Adrenal gland (tissue), 12 donors: Measurements from ENCODE around the gene SLC1A6. TPM values are rescaled to one million over a fixed set of nuclear protein-coding genes. Genes with fewer than 3 reads are reported as not detected.

Experiments used
- DNase-seq, 7 donors: peaks; one replicate each; pipeline ENCODE4 v3.0.0-alpha.2; 2019 to 2020
- H3K27ac ChIP-seq, 5 donors: fragments of 200-600 bp; sonication (generic) in 4 of 5; 1 replicate in 3 of 5; 2 replicates in 2 of 5; pipeline versions ENCODE4 v1.5.1 to v1.8.0; 2016 to 2020; ENCODE audit warnings: mild to moderate bottlenecking in 1 of 5
- H3K27me3 ChIP-seq: fragments of 200-600 bp; 2 replicates; pipeline ENCODE4 v1.8.0; 2021
- H3K36me3 ChIP-seq, 2 donors: fragments of 200-600 bp; replicated peaks in 1 of 2; 1 replicate in 1 of 2; 2 replicates in 1 of 2; pipeline versions ENCODE4 v1.5.1 to v1.8.0; 2018 to 2022
- H3K4me1 ChIP-seq, 2 donors: fragments of 200-600 bp; replicated peaks in 1 of 2; 1 replicate in 1 of 2; 2 replicates in 1 of 2; pipeline versions ENCODE4 v1.5.1 to v1.8.0; 2018 to 2021
- H3K4me3 ChIP-seq, 4 donors: fragments of 200-600 bp; sonication (generic) in 3 of 4; one replicate each; pipeline ENCODE4 v1.5.1; 2016 to 2018
- H3K9me3 ChIP-seq, 3 donors: fragments of 200-600 bp; sonication (generic) in 1 of 3; replicated peaks in 1 of 3; 1 replicate in 2 of 3; 2 replicates in 1 of 3; pipeline versions ENCODE4 v1.5.1 to v1.8.0; 2016 to 2021
- CTCF ChIP-seq, 6 experiments: fragments of 450-650 bp in 4 of 6; fragments of 200-600 bp in 2 of 6; sonication (generic) in 1 of 6; IDR thresholded peaks; 1 replicate in 5 of 6; 2 replicates in 1 of 6; pipeline versions ENCODE4 v1.5.1 to v1.8.0; 2016 to 2021; ENCODE audit warnings: antibody characterized with exemption in 6 of 6, mild to moderate bottlenecking in 2 of 6, moderate library complexity in 1 of 6
- POLR2A ChIP-seq, 2 donors: fragments of 450-650 bp; IDR thresholded peaks; one replicate each; pipeline ENCODE4 v1.6.1; 2017; ENCODE audit warnings: antibody characterized with exemption in 2 of 2, mild to moderate bottlenecking in 2 of 2, moderate library complexity in 1 of 2
- WGBS, 4 donors: extraction: QIAGEN DNeasy Blood & Tissue Kit in 2 of 4; methylation state at CpG; one replicate each; pipeline versions ENCODE4 v1.1.5 to v1.1.7; 2013 to 2017; 5-methylcytosine and 5-hydroxymethylcytosine counted together
- intact Hi-C, 2 donors: fragments of 100-400 bp; cut with DNase I; formaldehyde crosslinking; loops; one replicate each; pipeline versions ENCODE4 v1.14.1 to v1.15.0; 2022 to 2023
- polyA plus RNA-seq, 3 donors: library from polyadenylated mRNA; stranded (reverse); fragments of 200-250 nt in 2 of 3; fragments of 350-450 nt in 1 of 3; fragmentation: Illumina TruSeq in 1 of 3; extraction: RNeasy Lipid Tissue Mini Kit (QIAGEN cat#74804) in 1 of 3; gene quantifications; one replicate each; pipeline ENCODE4 v1.2.3, GENCODE V29; 2013 to 2014
- total RNA-seq, 9 donors: library from RNA; depleted of rRNA in 4 of 9; stranded (reverse); fragments of >200 nt in 4 of 9; fragments of 120-200 nt in 1 of 9; fragmentation: NEBNext Ultra II Directional in 1 of 9; extraction: Animal tissue kit (Norgen Biotek cat#: 25700) in 1 of 9; gene quantifications; one replicate each; pipeline versions ENCODE4 v1.1.0 to v1.2.4, GENCODE V29; 2013 to 2023
- donor health status: healthy with polysubstance abuse.
- donor health status: Bipolar disorder and iron deficiency.
- donor health status: DM: yes; HTN: yes; CAD: no.
- donor health status: DM: no; HTN: no; CAD: no.
- donor health status: DM: no; HTN: no; CAD: no.
- donor health status: DM: yes; HTN: yes; CAD: no.

SLC1A6 gene
- total and polyA plus RNA-seq, 12 donors = 0.11 TPM; not detected in 11

GRCh38 chr19:14906711-14907110 is 73.0 kb downstream of the SLC1A6 start:
- WGBS, 4 donors = 63 to 78% (median 67%) methylated on average over 4 of the region's 4 CpGs
- Histone ChIP-seq H3K36me3 (no peaks in the 10 kb centered on the region), H3K4me3 (no peak overlapping the region), H3K27ac (no peak overlapping the region), H3K9me3 (no peaks in the 10 kb centered on the region), H3K4me1 (no peaks in the 10 kb centered on the region), H3K27me3 (no peaks in the 10 kb centered on the region)
- intact Hi-C loops = no loop called here
- TF ChIP-seq CTCF (IDR thresholded peaks at IDR 0.05) (no peak), POLR2A (IDR thresholded peaks at IDR 0.05) (no peak)
- DNase-seq = peak in 2 of 7 donors; percentile 5 to 17

- H3K27me3 ChIP-seq = no peaks in the 10 kb centered on the region
- intact Hi-C loops = no loop called here
- TF ChIP-seq CTCF (IDR thresholded peaks at IDR 0.05) (no peak), POLR2A (IDR thresholded peaks at IDR 0.05) (no peak)
- no peak overlapping the region for H3K4me3 ChIP-seq
- WGBS, 4 donors = 8 to 39% (median 29%) methylated on average over 2 of the region's 2 CpGs
- no peak overlapping the region for H3K27ac ChIP-seq
- no peak for DNase-seq
- H3K9me3 ChIP-seq = no peaks in the 10 kb centered on the region
- no peaks in the 10 kb centered on the region for H3K4me1 ChIP-seq
- H3K36me3 ChIP-seq = no peaks in the 10 kb centered on the region
Observed at GRCh38 chr19:14901675-14902260, 77.9 kb downstream of the SLC1A6 start.

Other genes with a start within 250 kb of the SLC1A6 start
- gene ADGRE2, start 201.3 kb downstream of the SLC1A6 start, total RNA-seq = 10 to 100 TPM in 4 of 9 donors, 1 to 10 TPM in 4, under 1 TPM in 1; 0.11 to 47.9 (median 8.3) TPM
- 1 to 10 TPM; 1.7 to 6.4 (median 2.8) TPM for gene ADGRE2, start 201.3 kb downstream of the SLC1A6 start, polyA plus RNA-seq
- gene OR7A5, start 144.7 kb downstream of the SLC1A6 start, total RNA-seq = under 1 TPM in 4 of 9 donors, not detected in 5; under 0.01 to 0.41 (median 0.23) TPM
- under 1 TPM; 0.03 to 0.16 (median 0.11) TPM for gene OR7A5, start 144.7 kb downstream of the SLC1A6 start, polyA plus RNA-seq
- gene OR7C1, start 144.7 kb downstream of the SLC1A6 start, total RNA-seq = 1 to 10 TPM in 5 of 9 donors, under 1 TPM in 4; 0.74 to 4.7 (median 1.5) TPM
- gene OR7C1, start 144.7 kb downstream of the SLC1A6 start, polyA plus RNA-seq = 1 to 10 TPM in 2 of 3 donors, under 1 TPM in 1; 0.34 to 1.3 (median 1.3) TPM
- gene OR7A10, start 130.9 kb downstream of the SLC1A6 start, total RNA-seq = not detected
- not detected for gene OR7A10, start 130.9 kb downstream of the SLC1A6 start, polyA plus RNA-seq
- not detected for gene OR7A17, start 93.7 kb downstream of the SLC1A6 start, total RNA-seq
- not detected for gene OR7A17, start 93.7 kb downstream of the SLC1A6 start, polyA plus RNA-seq
- gene OR7C2, start 38.4 kb downstream of the SLC1A6 start, total RNA-seq = not detected
- gene OR7C2, start 38.4 kb downstream of the SLC1A6 start, polyA plus RNA-seq = not detected
- gene CASP14, start 69.6 kb upstream of the SLC1A6 start, total RNA-seq = not detected
- not detected for gene CASP14, start 69.6 kb upstream of the SLC1A6 start, polyA plus RNA-seq
- gene OR1I1, start 102.3 kb upstream of the SLC1A6 start, total RNA-seq = not detected
- not detected for gene OR1I1, start 102.3 kb upstream of the SLC1A6 start, polyA plus RNA-seq
- 10 to 100 TPM in 8 of 9 donors, 1 to 10 TPM in 1; 5.0 to 45.1 (median 31.2) TPM for gene SYDE1, start 127.5 kb upstream of the SLC1A6 start, total RNA-seq
- 10 to 100 TPM in 2 of 3 donors, 1 to 10 TPM in 1; 2.5 to 14.2 (median 11.5) TPM for gene SYDE1, start 127.5 kb upstream of the SLC1A6 start, polyA plus RNA-seq
- 10 to 100 TPM in 7 of 9 donors, 1 to 10 TPM in 2; 4.4 to 39.3 (median 16.3) TPM for gene NOTCH3, start 221.1 kb upstream of the SLC1A6 start, total RNA-seq
- 1 to 10 TPM; 3.7 to 8.9 (median 6.2) TPM for gene NOTCH3, start 221.1 kb upstream of the SLC1A6 start, polyA plus RNA-seq